ENCODE results near the gene GPR132. TPM values are rescaled to one million over a fixed set of nuclear protein-coding genes. Genes with fewer than 3 reads are reported as not detected.

GPR132 gene
- total and polyA plus RNA-seq, 10 of the 15 experiments (the other 5 are each of a cell fraction or from before 2014, with no cell fraction given), result 1.9 to 49.3 (median 20.4) TPM

GRCh38 chr14:105064001-105064400, 1.2 kb downstream of the GPR132 start (continued):
- TF ChIP-seq YBX1 (IDR thresholded peaks at IDR 0.05) (no peak), BCL11A (IDR thresholded peaks at IDR 0.05; ENCODE audit: low read depth, low read length) (no peak), NR2C1 (IDR thresholded peaks at IDR 0.05) (no peak), CTCF (IDR thresholded peaks at IDR 0.05 in 2 of 3, conservative IDR thresholded peaks at IDR 0.05 in 1 of 3; ENCODE audit: control insufficient read depth in 2 of 3, extremely low read depth in 1 of 3, insufficient read depth in 1 of 3, low read depth in 3 of 3, low read length in 3 of 3) (no peak), USF2 (IDR thresholded peaks at IDR 0.05; ENCODE audit: borderline replicate concordance, low read depth, low read length) (no peak), NFIC (IDR thresholded peaks at IDR 0.05; ENCODE audit: low read depth, low read length) (no peak), ZBTB4 (CRISPR knock-in tag; IDR thresholded peaks at IDR 0.05) (no peak), MXI1 (IDR thresholded peaks at IDR 0.05; ENCODE audit: low read depth, low read length) (no peak)
